Renal cortical epithelial cell (primary cell): ENCODE data around the gene LYPD6. TPM values are rescaled to one million over a fixed set of nuclear protein-coding genes. Genes with fewer than 3 reads are reported as not detected.

ENCODE experiments used
- DNase-seq: peaks from one replicate; pipeline ENCODE4 v3.0.0-alpha.2; 2011; ENCODE audit warnings: low read depth
- total RNA-seq: library from RNA; depleted of rRNA; stranded (reverse); fragments of >200 nt; gene quantifications from 2 replicates; pipeline ENCODE4 v1.2.3, GENCODE V29; 2014

The LYPD6 gene
- total RNA-seq, 1 donor from 2014 or later = 1.6 TPM

GRCh38 chr2:149409506-149409905 lies 79.1 kb downstream of the LYPD6 start:
- DNase-seq = no peak

- DNase-seq = peak; percentile 64
Measured at GRCh38 chr2:149410701-149411484, 80.5 kb downstream of the LYPD6 start.

GRCh38 chr2:149413487-149413886 lies 83.1 kb downstream of the LYPD6 start:
- no peak for DNase-seq

- no peak for DNase-seq
Measured at GRCh38 chr2:149415086-149415485, 84.7 kb downstream of the LYPD6 start.

GRCh38 chr2:149418065-149418464 lies 87.7 kb downstream of the LYPD6 start:
- no peak for DNase-seq

- DNase-seq = peak; percentile 47
Measured at GRCh38 chr2:149420053-149420963, 89.9 kb downstream of the LYPD6 start.

- DNase-seq = no peak
Measured at GRCh38 chr2:149421791-149422190, 91.4 kb downstream of the LYPD6 start.

GRCh38 chr2:149422337-149422990 lies 92.1 kb downstream of the LYPD6 start:
- peak; percentile 92 for DNase-seq

- no peak for DNase-seq
Measured at GRCh38 chr2:149422991-149423338, 92.6 kb downstream of the LYPD6 start.

GRCh38 chr2:149423630-149424029 lies 93.2 kb downstream of the LYPD6 start:
- DNase-seq = no peak

GRCh38 chr2:149427387-149427786 lies 97.0 kb downstream of the LYPD6 start:
- peak; percentile 39 for DNase-seq

GRCh38 chr2:149428783-149429182 lies 98.4 kb downstream of the LYPD6 start:
- peak; percentile 19 for DNase-seq

- DNase-seq = peak; percentile 16
Measured at GRCh38 chr2:149430743-149431736, 100.7 kb downstream of the LYPD6 start.

- DNase-seq = no peak
Measured at GRCh38 chr2:149438330-149438960, 108.1 kb downstream of the LYPD6 start.

- no peak for DNase-seq
Measured at GRCh38 chr2:149441255-149441654, 110.9 kb downstream of the LYPD6 start.

- DNase-seq = no peak
Measured at GRCh38 chr2:149442346-149442745, 112.0 kb downstream of the LYPD6 start.

- no peak for DNase-seq
Measured at GRCh38 chr2:149443150-149443549, 112.8 kb downstream of the LYPD6 start.

- DNase-seq = no peak
Measured at GRCh38 chr2:149446748-149447147, 116.4 kb downstream of the LYPD6 start.

- DNase-seq = no peak
Measured at GRCh38 chr2:149448315-149448714, 117.9 kb downstream of the LYPD6 start.

- no peak for DNase-seq
Measured at GRCh38 chr2:149449017-149449416, 118.6 kb downstream of the LYPD6 start.
